SJCRH30 (cell line): Measurements from ENCODE around the gene PDE7B. TPM values are rescaled to one million over a fixed set of nuclear protein-coding genes. Genes with fewer than 3 reads are reported as not detected.

Source experiments
- DNase-seq, 2 experiments: peaks; one replicate each; pipeline ENCODE4 v3.0.0-alpha.2; 2015 to 2020
- H3K27ac ChIP-seq: fragments of 250-450 bp; sonication (Bioruptor Pico); 2 replicates; pipeline ENCODE4 v1.5.1; 2020; ENCODE audit warnings: mild to moderate bottlenecking, moderate library complexity
- H3K27me3 ChIP-seq: fragments of 250-450 bp; sonication (Bioruptor Pico); 2 replicates; pipeline ENCODE4 v1.5.1; 2020; ENCODE audit warnings: mild to moderate bottlenecking, moderate library complexity
- H3K36me3 ChIP-seq: fragments of 250-450 bp; sonication (Bioruptor Pico); 2 replicates; pipeline ENCODE4 v1.5.1; 2020; ENCODE audit warnings: mild to moderate bottlenecking, moderate library complexity
- H3K4me1 ChIP-seq: fragments of 250-450 bp; sonication (Bioruptor Pico); 2 replicates; pipeline ENCODE4 v1.5.1; 2020; ENCODE audit warnings: mild to moderate bottlenecking, moderate library complexity
- H3K4me3 ChIP-seq: fragments of 250-450 bp; sonication (Bioruptor Pico); 2 replicates; pipeline ENCODE4 v1.5.1; 2020; ENCODE audit warnings: mild to moderate bottlenecking, moderate library complexity
- H3K9me3 ChIP-seq: fragments of 250-450 bp; sonication (Bioruptor Pico); replicated peaks from 2 replicates; pipeline ENCODE4 v1.5.1; 2020; ENCODE audit warnings: mild to moderate bottlenecking, moderate library complexity
- total RNA-seq: library from RNA; depleted of rRNA; stranded (reverse); fragments of >200 nt; shearing (Covaris generic); gene quantifications from 2 replicates; pipeline ENCODE4 v1.2.3, GENCODE V29; 2014

Gene PDE7B
- total RNA-seq, 1 experiment from 2014 or later = 0.20 TPM

GRCh38 chr6:136072691-136073090 lies 221.2 kb downstream of the PDE7B start:
- Histone ChIP-seq H3K4me3 (no peak overlapping the region), H3K27me3 (no peaks in the 10 kb centered on the region), H3K36me3 (no peaks in the 10 kb centered on the region), H3K27ac (no peak overlapping the region), H3K9me3 (no peaks in the 10 kb centered on the region; the same call in 1 of the 2 replicates), H3K4me1 (no peaks in the 10 kb centered on the region; the same call in 1 of the 2 replicates)
- DNase-seq = no peak

- Histone ChIP-seq H3K4me3 (no peak overlapping the region), H3K4me1 (no peaks in the 10 kb centered on the region; the same call in 1 of the 2 replicates), H3K27ac (no peak overlapping the region), H3K9me3 (no peaks in the 10 kb centered on the region; the same call in 1 of the 2 replicates), H3K27me3 (no peaks in the 10 kb centered on the region), H3K36me3 (no peaks in the 10 kb centered on the region)
- DNase-seq = no peak
Observed at GRCh38 chr6:136073216-136073615, 221.7 kb downstream of the PDE7B start.

- no peaks in the 10 kb centered on the region for H3K4me1 ChIP-seq
- no peak overlapping the region for H3K27ac ChIP-seq
- no peak for DNase-seq
- no peaks in the 10 kb centered on the region for H3K36me3 ChIP-seq
- no peaks in the 10 kb centered on the region for H3K9me3 ChIP-seq
- H3K27me3 ChIP-seq = no peaks in the 10 kb centered on the region
- H3K4me3 ChIP-seq = no peak overlapping the region
Observed at GRCh38 chr6:136076496-136076895, 225.0 kb downstream of the PDE7B start.

- Histone ChIP-seq H3K36me3 (no peaks in the 10 kb centered on the region), H3K27ac (no peak overlapping the region), H3K9me3 (no peaks in the 10 kb centered on the region), H3K27me3 (no peaks in the 10 kb centered on the region), H3K4me3 (no peak overlapping the region), H3K4me1 (no peaks in the 10 kb centered on the region)
- no peak for DNase-seq
Observed at GRCh38 chr6:136077834-136078576, 226.5 kb downstream of the PDE7B start.

- H3K4me3 ChIP-seq = no peak overlapping the region
- no peak overlapping the region for H3K27ac ChIP-seq
Observed at GRCh38 chr6:136079701-136080565, 228.4 kb downstream of the PDE7B start.

GRCh38 chr6:136083540-136083939 lies 232.0 kb downstream of the PDE7B start:
- Histone ChIP-seq H3K4me3 (no peak overlapping the region), H3K27ac (no peak overlapping the region), H3K9me3 (no peaks in the 10 kb centered on the region), H3K27me3 (no peaks in the 10 kb centered on the region), H3K4me1 (no peaks in the 10 kb centered on the region), H3K36me3 (no peaks in the 10 kb centered on the region)
- DNase-seq = no peak

More at GRCh38 chr6:136079701-136080565, 228.4 kb downstream of the PDE7B start:
- H3K9me3 ChIP-seq = no peaks in the 10 kb centered on the region
- no peaks in the 10 kb centered on the region for H3K27me3 ChIP-seq
- no peaks in the 10 kb centered on the region for H3K36me3 ChIP-seq
- H3K4me1 ChIP-seq = no peaks in the 10 kb centered on the region
- no peak for DNase-seq

GRCh38 chr6:136084403-136084802 lies 232.9 kb downstream of the PDE7B start:
- DNase-seq = no peak
- no peaks in the 10 kb centered on the region for H3K36me3 ChIP-seq
- no peaks in the 10 kb centered on the region for H3K27me3 ChIP-seq
- no peaks in the 10 kb centered on the region for H3K4me1 ChIP-seq
- no peaks in the 10 kb centered on the region for H3K9me3 ChIP-seq
- no peak overlapping the region for H3K4me3 ChIP-seq
- no peak overlapping the region for H3K27ac ChIP-seq

- Histone ChIP-seq H3K9me3 (no peaks in the 10 kb centered on the region), H3K27ac (no peak overlapping the region), H3K4me3 (no peak overlapping the region), H3K36me3 (no peaks in the 10 kb centered on the region), H3K4me1 (no peaks in the 10 kb centered on the region), H3K27me3 (no peaks in the 10 kb centered on the region)
- no peak for DNase-seq
Observed at GRCh38 chr6:136085370-136086115, 234.0 kb downstream of the PDE7B start.

GRCh38 chr6:136086686-136087085 lies 235.2 kb downstream of the PDE7B start:
- no peak for DNase-seq
- H3K27ac ChIP-seq = no peak overlapping the region
- no peak overlapping the region for H3K4me3 ChIP-seq
- H3K36me3 ChIP-seq = no peaks in the 10 kb centered on the region
- H3K27me3 ChIP-seq = 0 out of 2 replicates have a peak, but pooled peaks cover 3% of the 10 kb centered on the region
- H3K9me3 ChIP-seq = no peaks in the 10 kb centered on the region
- H3K4me1 ChIP-seq = no peaks in the 10 kb centered on the region

GRCh38 chr6:136087986-136088385 lies 236.5 kb downstream of the PDE7B start:
- no peak for DNase-seq
- no peaks in the 10 kb centered on the region for H3K4me1 ChIP-seq
- H3K36me3 ChIP-seq = no peaks in the 10 kb centered on the region
- H3K27ac ChIP-seq = no peak overlapping the region
- no peak overlapping the region for H3K4me3 ChIP-seq
- no peaks in the 10 kb centered on the region for H3K9me3 ChIP-seq
- 0 out of 2 replicates have a peak, but pooled peaks cover 3% of the 10 kb centered on the region for H3K27me3 ChIP-seq

- no peak overlapping the region for H3K27ac ChIP-seq
Observed at GRCh38 chr6:136088693-136089092, 237.2 kb downstream of the PDE7B start.

GRCh38 chr6:136089876-136090275 lies 238.4 kb downstream of the PDE7B start:
- Histone ChIP-seq H3K27me3 (0 out of 2 replicates have a peak, but pooled peaks cover 3% of the 10 kb centered on the region), H3K9me3 (no peaks in the 10 kb centered on the region), H3K4me1 (no peaks in the 10 kb centered on the region), H3K36me3 (no peaks in the 10 kb centered on the region), H3K27ac (no peak overlapping the region), H3K4me3 (no peak overlapping the region)
- no peak for DNase-seq

More at GRCh38 chr6:136088693-136089092, 237.2 kb downstream of the PDE7B start:
- no peak overlapping the region for H3K4me3 ChIP-seq
- H3K4me1 ChIP-seq = no peaks in the 10 kb centered on the region
- no peaks in the 10 kb centered on the region for H3K9me3 ChIP-seq
- no peaks in the 10 kb centered on the region for H3K36me3 ChIP-seq
- 0 out of 2 replicates have a peak, but pooled peaks cover 3% of the 10 kb centered on the region for H3K27me3 ChIP-seq
- no peak for DNase-seq

- Histone ChIP-seq H3K27ac (no peak overlapping the region), H3K36me3 (no peaks in the 10 kb centered on the region), H3K4me3 (no peak overlapping the region), H3K9me3 (no peaks in the 10 kb centered on the region), H3K4me1 (no peaks in the 10 kb centered on the region), H3K27me3 (0 out of 2 replicates have a peak, but pooled peaks cover 3% of the 10 kb centered on the region)
- DNase-seq = no peak
Observed at GRCh38 chr6:136090929-136091328, 239.4 kb downstream of the PDE7B start.

GRCh38 chr6:136092897-136093296 lies 241.4 kb downstream of the PDE7B start:
- H3K36me3 ChIP-seq = no peaks in the 10 kb centered on the region
- H3K4me1 ChIP-seq = no peaks in the 10 kb centered on the region
- no peak overlapping the region for H3K27ac ChIP-seq
- H3K9me3 ChIP-seq = no peaks in the 10 kb centered on the region
- no peak overlapping the region for H3K4me3 ChIP-seq
- no peak for DNase-seq
- H3K27me3 ChIP-seq = 0 out of 2 replicates have a peak, but pooled peaks cover 3% of the 10 kb centered on the region
